ELR (cell line): ENCODE measurements around the gene FGF14.

Experiments used
- DNase-seq: peaks from one replicate; pipeline ENCODE4 v3.0.0-alpha.2; 2015; ENCODE audit warnings: low read depth

The FGF14 gene

GRCh38 chr13:101728021-101728420 is 673.8 kb downstream of the FGF14 start:
- DNase-seq: no peak

GRCh38 chr13:101727118-101727517 is 674.7 kb downstream of the FGF14 start:
- no peak for DNase-seq

GRCh38 chr13:101726681-101727080 is 675.2 kb downstream of the FGF14 start:
- DNase-seq: no peak

GRCh38 chr13:101718496-101718895 is 683.4 kb downstream of the FGF14 start:
- DNase-seq: no peak

DNA sequence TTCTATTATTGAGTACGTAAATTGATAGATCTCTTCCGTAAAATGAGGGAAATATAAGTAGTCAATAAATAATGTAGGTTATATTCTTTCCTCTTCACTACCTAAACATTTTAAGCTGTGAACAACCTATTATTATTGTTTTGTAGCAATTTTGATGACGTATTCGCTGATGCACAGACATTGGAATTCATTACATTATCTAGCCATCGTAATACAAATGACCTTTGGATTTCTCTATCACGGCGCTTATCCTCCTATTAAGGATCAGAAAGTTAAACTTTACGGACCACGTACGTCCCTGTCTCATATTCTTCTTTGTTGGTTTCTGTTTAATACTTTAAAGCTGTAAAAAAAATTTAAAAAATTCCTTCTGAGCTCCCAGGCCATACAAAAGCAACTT is 684.5 kb downstream of the FGF14 start:
- DNase-seq: no peak

DNA sequence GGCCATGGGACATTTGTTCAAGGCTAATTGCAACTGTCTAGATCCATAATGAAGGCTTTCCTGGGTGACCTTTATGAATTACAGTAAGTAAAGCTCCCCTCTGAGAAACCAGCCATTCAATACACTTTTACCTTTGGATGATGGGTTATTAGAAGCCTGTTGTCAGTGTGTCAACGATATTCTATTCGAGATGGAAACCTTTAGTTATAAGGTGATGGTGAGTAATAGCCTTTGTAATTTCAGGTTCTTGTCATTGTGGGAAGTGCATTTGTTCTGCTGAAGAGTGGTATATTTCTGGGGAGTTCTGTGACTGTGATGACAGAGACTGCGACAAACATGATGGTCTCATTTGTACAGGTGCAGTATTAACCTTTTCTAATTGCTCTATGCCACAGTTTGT is 687.7 kb downstream of the FGF14 start:
- no peak for DNase-seq

DNA sequence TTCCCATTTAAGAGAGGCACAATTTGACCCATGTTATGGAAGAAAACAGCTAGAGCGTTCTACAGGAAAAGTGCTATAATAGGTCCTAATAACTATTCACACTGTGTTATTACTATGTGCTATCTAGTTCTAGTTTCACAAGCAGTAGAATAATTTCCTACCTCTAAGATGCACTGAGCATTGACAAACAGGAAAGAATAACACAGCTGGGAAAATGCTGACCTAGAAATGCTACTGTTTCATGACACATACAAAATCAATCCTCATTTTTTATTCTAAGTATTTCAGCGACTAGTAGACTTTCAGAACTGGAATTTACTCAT is 689.9 kb downstream of the FGF14 start:
- no peak for DNase-seq

DNA sequence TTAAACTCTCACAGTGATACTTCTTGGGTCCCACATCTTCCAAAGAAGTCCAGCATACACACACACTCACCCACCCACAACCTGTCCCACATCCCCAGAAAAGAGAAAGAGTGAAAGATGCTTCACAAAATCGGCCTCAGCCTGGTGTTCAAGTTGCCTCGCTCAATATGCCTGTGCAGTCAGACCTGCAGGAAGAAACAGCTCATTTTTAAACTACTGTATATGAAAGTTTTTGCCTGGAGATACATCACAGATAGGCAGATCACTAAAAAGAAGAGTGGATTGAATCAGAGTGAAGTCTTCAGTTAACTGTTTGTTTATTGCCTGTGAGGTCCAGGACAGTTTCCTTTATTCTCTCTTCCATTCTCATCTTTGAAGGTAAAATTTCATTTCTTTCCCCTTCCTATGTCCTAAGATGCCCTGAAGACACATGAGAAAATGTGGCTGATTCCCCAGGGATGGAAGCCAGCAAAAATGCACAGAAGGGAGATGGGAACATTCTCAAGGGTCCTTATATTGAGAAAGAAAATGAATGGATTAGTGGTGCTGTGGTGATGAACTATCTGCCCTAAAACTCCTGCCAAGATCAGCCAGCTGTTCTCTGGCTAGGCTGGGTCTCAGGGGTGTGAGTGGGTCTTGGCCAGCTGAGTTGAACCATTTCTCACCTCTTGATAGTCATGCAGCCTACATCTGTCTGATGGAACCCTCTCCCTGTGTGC is 690.4 kb downstream of the FGF14 start:
- DNase-seq: no peak

GRCh38 chr13:101709952-101710351 is 691.9 kb downstream of the FGF14 start:
- DNase-seq: no peak

- DNase-seq: no peak
Measured at GRCh38 chr13:101708115-101708514, 693.7 kb downstream of the FGF14 start.

- DNase-seq: no peak
Measured at GRCh38 chr13:101707659-101708058, 694.2 kb downstream of the FGF14 start.

DNA sequence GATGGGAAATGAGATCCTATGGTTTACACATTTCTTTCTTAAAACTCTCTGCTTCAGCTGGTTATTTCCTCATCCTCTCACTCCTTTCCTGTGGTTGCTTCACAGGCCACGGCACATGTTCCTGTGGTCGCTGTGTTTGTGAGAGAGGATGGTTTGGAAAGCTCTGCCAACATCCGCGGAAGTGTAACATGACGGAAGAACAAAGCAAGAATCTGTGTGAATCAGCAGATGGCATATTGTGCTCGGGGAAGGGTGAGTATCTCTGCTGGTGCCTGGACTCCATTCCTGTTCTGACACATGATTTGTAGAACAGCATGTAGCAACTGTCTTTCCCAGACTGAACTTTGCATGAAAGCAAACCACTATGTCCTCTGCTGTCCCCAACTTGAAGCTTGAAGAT is 695.2 kb downstream of the FGF14 start:
- peak; percentile 89 for DNase-seq

DNA sequence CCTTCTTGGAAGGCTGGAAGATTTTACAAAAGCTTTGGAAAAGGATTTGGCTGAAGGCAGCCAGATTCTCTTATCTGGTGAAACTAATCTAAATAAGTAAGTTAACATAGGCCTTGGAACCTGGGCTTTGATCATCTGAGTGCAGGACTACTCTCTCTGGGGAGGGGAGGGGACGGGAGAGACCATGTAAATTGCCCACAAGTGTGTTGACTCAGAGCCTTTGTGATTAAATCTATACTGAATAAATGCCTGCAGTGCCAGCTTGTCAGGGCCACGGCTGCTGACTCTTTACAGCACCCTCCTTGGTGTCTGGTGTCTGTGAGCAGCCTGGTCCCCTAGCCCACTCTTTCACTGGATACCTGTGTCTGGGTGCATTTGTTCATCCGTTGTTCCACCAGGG is 698.0 kb downstream of the FGF14 start:
- no peak for DNase-seq

DNA sequence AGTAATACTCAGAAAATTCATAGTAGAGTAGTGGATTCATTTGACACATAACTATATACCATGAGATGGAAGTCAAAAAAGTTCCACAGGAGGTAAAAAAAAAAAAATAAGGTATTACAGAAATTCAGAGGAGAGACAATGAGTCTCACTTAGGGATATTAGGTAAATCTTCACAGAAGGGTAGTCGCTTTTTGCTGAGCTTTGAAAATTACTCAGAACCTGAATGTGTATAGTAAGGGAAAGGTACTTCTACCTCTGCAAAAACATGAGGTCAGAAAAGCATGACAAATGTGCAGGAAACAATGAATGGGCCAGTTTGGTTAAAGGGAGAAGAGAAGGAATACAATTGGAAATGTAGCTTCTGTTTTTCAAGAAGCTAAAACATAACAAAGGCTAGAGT is 698.8 kb downstream of the FGF14 start:
- DNase-seq: no peak

GRCh38 chr13:101700598-101700997 is 701.2 kb downstream of the FGF14 start:
- no peak for DNase-seq

GRCh38 chr13:101698400-101698799 is 703.4 kb downstream of the FGF14 start:
- DNase-seq: peak; percentile 16

- DNase-seq: no peak
Measured at GRCh38 chr13:101697745-101698144, 704.1 kb downstream of the FGF14 start.

GRCh38 chr13:101695870-101696516 is 705.9 kb downstream of the FGF14 start:
- DNase-seq: no peak

GRCh38 chr13:101691341-101691860 is 710.4 kb downstream of the FGF14 start:
- DNase-seq: peak; percentile 15

- no peak for DNase-seq
Measured at GRCh38 chr13:101690871-101691270, 711.0 kb downstream of the FGF14 start.

- no peak for DNase-seq
Measured at GRCh38 chr13:101686003-101686402, 715.8 kb downstream of the FGF14 start.

- peak; percentile 32 for DNase-seq
Measured at GRCh38 chr13:101681834-101682233, 720.0 kb downstream of the FGF14 start.

GRCh38 chr13:101673360-101674105 is 728.3 kb downstream of the FGF14 start:
- DNase-seq: peak; percentile 16
